WTC11 (cell line): ENCODE data around the gene PPP2R2C. TPM values are rescaled to one million over a fixed set of nuclear protein-coding genes. Genes with fewer than 3 reads are reported as not detected.

ENCODE experiments used
- ATAC-seq: fragments of 200-7000 bp; cut with Tn5 transposase; 2 replicates; pipeline ENCODE4 v1.10.0; 2021; ENCODE audit warnings: mild to moderate bottlenecking, moderate library complexity
- CTCF ChIA-PET: fragments of 300-600 bp; sonication (Branson Sonifier 250); formaldehyde crosslinking; loops from one replicate; lab custom pipeline; 2021; ENCODE audit warnings: antibody characterized with exemption; lab: Charles Lee
- POLR2A ChIA-PET: fragments of 350-600 bp; sonication (Branson Sonifier 250); formaldehyde crosslinking; loops from one replicate; lab custom pipeline; 2021; ENCODE audit warnings: antibody characterized with exemption; lab: Charles Lee
- DNase-seq: peaks from one replicate; pipeline ENCODE4 v3.0.0; 2021; ENCODE audit warnings: low spot score
- H3K27ac Mint-ChIP-seq: 2 replicates; pipeline ENCODE4 v1.8.0; 2021; ENCODE audit warnings: mixed read lengths
- H3K27me3 Mint-ChIP-seq: 2 replicates; pipeline ENCODE4 v1.8.0; 2021; ENCODE audit warnings: low read depth, mild to moderate bottlenecking, moderate library complexity, mixed read lengths
- H3K36me3 Mint-ChIP-seq: 2 replicates; pipeline ENCODE4 v1.8.0; 2021; ENCODE audit warnings: mixed read lengths
- H3K4me1 Mint-ChIP-seq: 2 replicates; pipeline ENCODE4 v1.8.0; 2022; ENCODE audit warnings: mixed read lengths
- H3K4me3 Mint-ChIP-seq: 2 replicates; pipeline ENCODE4 v1.8.0; 2021; ENCODE audit warnings: mild to moderate bottlenecking, moderate library complexity, mixed read lengths
- H3K9me3 Mint-ChIP-seq: 2 replicates; pipeline ENCODE4 v1.8.0; 2021; ENCODE audit warnings: mixed read lengths
- CBFB ChIP-seq: sonication (generic); formaldehyde crosslinking; IDR thresholded peaks from 2 replicates; pipeline ENCODE4 v1.8.1; 2022; ENCODE audit warnings: mild to moderate bottlenecking, low read depth, missing genetic modification reagents
- CDX4 ChIP-seq: fragments of 250-450 bp; sonication (Bioruptor Pico); IDR thresholded peaks from 2 replicates; pipeline ENCODE4 v1.9.0; 2021; ENCODE audit warnings: moderate library complexity, mild to moderate bottlenecking, inconsistent platforms, borderline replicate concordance
- EMX1 ChIP-seq: fragments of 250-450 bp; sonication (Bioruptor Pico); IDR thresholded peaks from 2 replicates; pipeline ENCODE4 v1.8.0; 2021; ENCODE audit warnings: mild to moderate bottlenecking
- ESRRA ChIP-seq: sonication (generic); formaldehyde crosslinking; IDR thresholded peaks from 2 replicates; pipeline ENCODE4 v1.8.1; 2022; ENCODE audit warnings: mild to moderate bottlenecking, missing genetic modification reagents, borderline replicate concordance
- HMGXB4 ChIP-seq: sonication (generic); formaldehyde crosslinking; IDR thresholded peaks from 2 replicates; pipeline ENCODE4 v1.8.1; 2023; ENCODE audit warnings: mild to moderate bottlenecking, moderate library complexity, missing genetic modification reagents
- KAT7 ChIP-seq: sonication (generic); formaldehyde crosslinking; IDR thresholded peaks from 2 replicates; pipeline ENCODE4 v1.8.1; 2023; ENCODE audit warnings: missing genetic modification reagents, mild to moderate bottlenecking, borderline replicate concordance
- MXD4 ChIP-seq: fragments of 250-450 bp; sonication (Bioruptor Pico); IDR thresholded peaks from 2 replicates; pipeline ENCODE4 v1.8.0; 2021; ENCODE audit warnings: mild to moderate bottlenecking, moderate library complexity, borderline replicate concordance
- NFE2L1 ChIP-seq: sonication (generic); formaldehyde crosslinking; IDR thresholded peaks from 2 replicates; pipeline ENCODE4 v1.8.1; 2023; ENCODE audit warnings: missing genetic modification reagents
- NR1H2 ChIP-seq: sonication (generic); formaldehyde crosslinking; IDR thresholded peaks from 2 replicates; pipeline ENCODE4 v1.9.0; 2021; ENCODE audit warnings: mild to moderate bottlenecking, moderate library complexity, missing genetic modification reagents
- TEAD4 ChIP-seq: sonication (generic); formaldehyde crosslinking; IDR thresholded peaks from 2 replicates; pipeline ENCODE4 v1.8.0; 2022; ENCODE audit warnings: mild to moderate bottlenecking, missing genetic modification reagents
- ZBTB21 ChIP-seq: sonication (generic); formaldehyde crosslinking; IDR thresholded peaks from 2 replicates; pipeline ENCODE4 v1.8.1; 2023; ENCODE audit warnings: mild to moderate bottlenecking, missing genetic modification reagents, borderline replicate concordance
- ZNF138 ChIP-seq: sonication (generic); formaldehyde crosslinking; conservative IDR thresholded peaks from 2 replicates; pipeline ENCODE4 v1.8.1; 2022; ENCODE audit warnings: mild to moderate bottlenecking, moderate library complexity, missing genetic modification reagents
- ZNF671 ChIP-seq: fragments of 250-450 bp; sonication (Bioruptor Pico); IDR thresholded peaks from 2 replicates; pipeline ENCODE4 v1.8.0; 2021; ENCODE audit warnings: mild to moderate bottlenecking
- total RNA-seq: library from RNA; stranded (reverse); gene quantifications from 3 replicates; pipeline ENCODE4 v1.2.3, GENCODE V29; 2021
- TF ChIP-seq, protein P1 (sequence below): sonication (generic); formaldehyde crosslinking; IDR thresholded peaks from 2 replicates; pipeline ENCODE4 v1.8.1; 2022; ENCODE audit warnings: low read depth, mild to moderate bottlenecking, moderate library complexity, missing genetic modification reagents, borderline replicate concordance
- TF ChIP-seq, protein P2 (sequence below): fragments of 250-450 bp; sonication (Bioruptor Pico); IDR thresholded peaks from 2 replicates; pipeline ENCODE4 v1.9.0; 2021; ENCODE audit warnings: mild to moderate bottlenecking
- TF ChIP-seq, protein P3 (sequence below): sonication (generic); formaldehyde crosslinking; IDR thresholded peaks from 2 replicates; pipeline ENCODE4 v1.8.1; 2023; ENCODE audit warnings: mild to moderate bottlenecking, missing genetic modification reagents
- TF ChIP-seq, protein P4 (sequence below): sonication (generic); formaldehyde crosslinking; IDR thresholded peaks from 2 replicates; pipeline ENCODE4 v1.8.0; 2022; ENCODE audit warnings: mild to moderate bottlenecking, missing genetic modification reagents

The PPP2R2C gene
- total RNA-seq, 1 experiment from 2014 or later, result 11.5 TPM

- POLR2A ChIA-PET, result interaction anchor here (0.6 kb wide), 1 partner anchor 410 kb away, joined by 8 read pairs; no protein-coding TSS in a partner anchor
- no peak for DNase-seq
- Mint-ChIP-seq H3K4me3 (no peak overlapping the region), H3K27ac (peak overlapping the region; percentile 79; the same call in 1 of the 2 replicates), H3K27me3 (no peaks in the 10 kb centered on the region; the same call in 1 of the 2 replicates), H3K9me3 (no peaks in the 10 kb centered on the region), H3K36me3 (no peaks in the 10 kb centered on the region), H3K4me1 (peaks cover 11% of the 10 kb centered on the region)
- TF ChIP-seq CDX4 (CRISPR knock-in tag) (no peak), NFE2L1 (CRISPR knock-in tag) (no peak), ZNF671 (CRISPR knock-in tag) (no peak), EMX1 (CRISPR knock-in tag) (no peak), TEAD4 (CRISPR knock-in tag) (no peak), KAT7 (CRISPR knock-in tag) (no peak), ZBTB21 (CRISPR knock-in tag) (no peak), MXD4 (CRISPR knock-in tag) (no peak), NR1H2 (CRISPR knock-in tag) (no peak), HMGXB4 (CRISPR knock-in tag) (no peak), ESRRA (CRISPR knock-in tag) (no peak), ZNF138 (CRISPR knock-in tag) (no peak), CBFB (CRISPR knock-in tag) (no peak)
- TF ChIP-seq, protein P1, sequence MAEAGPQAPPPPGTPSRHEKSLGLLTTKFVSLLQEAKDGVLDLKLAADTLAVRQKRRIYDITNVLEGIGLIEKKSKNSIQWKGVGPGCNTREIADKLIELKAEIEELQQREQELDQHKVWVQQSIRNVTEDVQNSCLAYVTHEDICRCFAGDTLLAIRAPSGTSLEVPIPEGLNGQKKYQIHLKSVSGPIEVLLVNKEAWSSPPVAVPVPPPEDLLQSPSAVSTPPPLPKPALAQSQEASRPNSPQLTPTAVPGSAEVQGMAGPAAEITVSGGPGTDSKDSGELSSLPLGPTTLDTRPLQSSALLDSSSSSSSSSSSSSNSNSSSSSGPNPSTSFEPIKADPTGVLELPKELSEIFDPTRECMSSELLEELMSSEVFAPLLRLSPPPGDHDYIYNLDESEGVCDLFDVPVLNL (CRISPR knock-in tag), result no peak
- TF ChIP-seq, protein P2, sequence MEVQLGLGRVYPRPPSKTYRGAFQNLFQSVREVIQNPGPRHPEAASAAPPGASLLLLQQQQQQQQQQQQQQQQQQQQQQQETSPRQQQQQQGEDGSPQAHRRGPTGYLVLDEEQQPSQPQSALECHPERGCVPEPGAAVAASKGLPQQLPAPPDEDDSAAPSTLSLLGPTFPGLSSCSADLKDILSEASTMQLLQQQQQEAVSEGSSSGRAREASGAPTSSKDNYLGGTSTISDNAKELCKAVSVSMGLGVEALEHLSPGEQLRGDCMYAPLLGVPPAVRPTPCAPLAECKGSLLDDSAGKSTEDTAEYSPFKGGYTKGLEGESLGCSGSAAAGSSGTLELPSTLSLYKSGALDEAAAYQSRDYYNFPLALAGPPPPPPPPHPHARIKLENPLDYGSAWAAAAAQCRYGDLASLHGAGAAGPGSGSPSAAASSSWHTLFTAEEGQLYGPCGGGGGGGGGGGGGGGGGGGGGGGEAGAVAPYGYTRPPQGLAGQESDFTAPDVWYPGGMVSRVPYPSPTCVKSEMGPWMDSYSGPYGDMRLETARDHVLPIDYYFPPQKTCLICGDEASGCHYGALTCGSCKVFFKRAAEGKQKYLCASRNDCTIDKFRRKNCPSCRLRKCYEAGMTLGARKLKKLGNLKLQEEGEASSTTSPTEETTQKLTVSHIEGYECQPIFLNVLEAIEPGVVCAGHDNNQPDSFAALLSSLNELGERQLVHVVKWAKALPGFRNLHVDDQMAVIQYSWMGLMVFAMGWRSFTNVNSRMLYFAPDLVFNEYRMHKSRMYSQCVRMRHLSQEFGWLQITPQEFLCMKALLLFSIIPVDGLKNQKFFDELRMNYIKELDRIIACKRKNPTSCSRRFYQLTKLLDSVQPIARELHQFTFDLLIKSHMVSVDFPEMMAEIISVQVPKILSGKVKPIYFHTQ (CRISPR knock-in tag), result no peak
- TF ChIP-seq, protein P3, sequence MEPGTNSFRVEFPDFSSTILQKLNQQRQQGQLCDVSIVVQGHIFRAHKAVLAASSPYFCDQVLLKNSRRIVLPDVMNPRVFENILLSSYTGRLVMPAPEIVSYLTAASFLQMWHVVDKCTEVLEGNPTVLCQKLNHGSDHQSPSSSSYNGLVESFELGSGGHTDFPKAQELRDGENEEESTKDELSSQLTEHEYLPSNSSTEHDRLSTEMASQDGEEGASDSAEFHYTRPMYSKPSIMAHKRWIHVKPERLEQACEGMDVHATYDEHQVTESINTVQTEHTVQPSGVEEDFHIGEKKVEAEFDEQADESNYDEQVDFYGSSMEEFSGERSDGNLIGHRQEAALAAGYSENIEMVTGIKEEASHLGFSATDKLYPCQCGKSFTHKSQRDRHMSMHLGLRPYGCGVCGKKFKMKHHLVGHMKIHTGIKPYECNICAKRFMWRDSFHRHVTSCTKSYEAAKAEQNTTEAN (CRISPR knock-in tag), result no peak
- TF ChIP-seq, protein P4, sequence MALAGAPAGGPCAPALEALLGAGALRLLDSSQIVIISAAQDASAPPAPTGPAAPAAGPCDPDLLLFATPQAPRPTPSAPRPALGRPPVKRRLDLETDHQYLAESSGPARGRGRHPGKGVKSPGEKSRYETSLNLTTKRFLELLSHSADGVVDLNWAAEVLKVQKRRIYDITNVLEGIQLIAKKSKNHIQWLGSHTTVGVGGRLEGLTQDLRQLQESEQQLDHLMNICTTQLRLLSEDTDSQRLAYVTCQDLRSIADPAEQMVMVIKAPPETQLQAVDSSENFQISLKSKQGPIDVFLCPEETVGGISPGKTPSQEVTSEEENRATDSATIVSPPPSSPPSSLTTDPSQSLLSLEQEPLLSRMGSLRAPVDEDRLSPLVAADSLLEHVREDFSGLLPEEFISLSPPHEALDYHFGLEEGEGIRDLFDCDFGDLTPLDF (CRISPR knock-in tag), result no peak
- CTCF ChIA-PET, result interaction anchor here (1.2 kb wide), 1 partner anchor 65 kb away, joined by 4 read pairs; no protein-coding TSS in a partner anchor
- no peak for ATAC-seq
Measured at GRCh38 chr4:6396696-6397236, 75.6 kb downstream of the PPP2R2C start.
